ENCODE measurements around the gene FAM234A. TPM values are rescaled to one million over a fixed set of nuclear protein-coding genes. Genes with fewer than 3 reads are reported as not detected.
A peak's percentile ranks its signal among the peaks of the same experiment; 100 is the strongest.
"Not testable (repeated sequence)": the region's sequence is repeated elsewhere in the genome, so short reads cannot be mapped to it uniquely, and the experiment has no call there.

FAM234A gene
- polyA plus RNA-seq, 6 donors from 2014 or later = 19.3 to 28.7 (median 24.5) TPM

DNA sequence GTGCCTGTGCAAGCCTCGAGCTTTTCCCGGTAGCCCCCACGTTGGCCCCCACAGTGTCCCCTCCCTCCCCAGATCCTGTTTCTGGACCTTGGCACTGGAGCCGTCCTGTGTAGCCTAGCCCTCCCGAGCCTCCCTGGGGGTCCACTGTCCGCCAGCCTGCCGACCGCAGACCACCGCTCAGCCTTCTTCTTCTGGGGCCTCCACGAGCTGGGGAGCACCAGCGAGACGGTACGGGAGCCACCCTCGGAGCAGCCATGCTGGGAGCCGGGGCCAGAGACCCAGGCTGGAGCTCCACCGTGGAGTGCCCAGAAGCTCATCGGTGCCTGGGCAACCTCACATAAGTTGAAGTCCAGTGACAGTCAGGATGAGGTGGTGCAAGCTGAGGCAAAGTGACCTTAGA, 29.3 kb downstream of the FAM234A start:
- ATAC-seq (ENCODE audit: low read depth in 2 of 2) (no peak), DNase-seq (no peak)
- H3K36me3 Mint-ChIP-seq = peaks cover 0 to 17% of the 10 kb centered on the region in 2 donors

DNA sequence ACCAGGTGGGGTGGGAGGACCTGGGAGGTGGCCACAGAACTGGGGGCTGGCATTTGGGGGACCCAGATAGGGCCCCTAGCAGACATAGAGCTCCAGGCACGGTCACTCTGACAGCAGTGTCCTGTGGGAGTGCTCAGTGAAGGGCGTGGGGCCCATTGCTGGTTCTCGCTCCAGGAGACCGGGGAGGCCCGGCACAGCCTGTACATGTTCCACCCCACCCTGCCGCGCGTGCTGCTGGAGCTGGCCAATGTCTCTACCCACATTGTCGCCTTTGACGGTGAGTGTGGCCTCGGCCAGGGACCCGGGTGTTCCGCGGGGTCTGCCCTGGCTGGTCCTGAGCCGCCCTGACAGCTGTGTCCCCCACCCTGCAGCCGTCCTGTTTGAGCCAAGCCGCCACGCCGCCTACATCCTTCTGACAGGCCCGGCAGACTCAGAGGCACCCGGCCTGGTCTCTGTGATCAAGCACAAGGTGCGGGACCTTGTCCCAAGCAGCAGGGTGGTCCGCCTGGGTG, 29.9 kb downstream of the FAM234A start:
- DNase-seq = no peak
- Mint-ChIP-seq H3K36me3 (peaks cover 0 to 17% of the 10 kb centered on the region in 2 donors), H3K27ac (no peak overlapping the region), H3K9me3 (no peaks in the 10 kb centered on the region), H3K4me1 (peaks cover 0 to 9% (median 4%) of the 10 kb centered on the region in 3 donors), H3K27me3 (no peaks in the 10 kb centered on the region), H3K4me3 (no peak overlapping the region)
- no peak for ATAC-seq (ENCODE audit: low read depth in 2 of 2)

More for the DNA sequence above, 29.3 kb downstream of the FAM234A start:
- Mint-ChIP-seq H3K27me3 (no peaks in the 10 kb centered on the region), H3K27ac (no peak overlapping the region), H3K9me3 (no peaks in the 10 kb centered on the region), H3K4me3 (no peak overlapping the region), H3K4me1 (peaks cover 0 to 9% (median 4%) of the 10 kb centered on the region in 3 donors)

DNA sequence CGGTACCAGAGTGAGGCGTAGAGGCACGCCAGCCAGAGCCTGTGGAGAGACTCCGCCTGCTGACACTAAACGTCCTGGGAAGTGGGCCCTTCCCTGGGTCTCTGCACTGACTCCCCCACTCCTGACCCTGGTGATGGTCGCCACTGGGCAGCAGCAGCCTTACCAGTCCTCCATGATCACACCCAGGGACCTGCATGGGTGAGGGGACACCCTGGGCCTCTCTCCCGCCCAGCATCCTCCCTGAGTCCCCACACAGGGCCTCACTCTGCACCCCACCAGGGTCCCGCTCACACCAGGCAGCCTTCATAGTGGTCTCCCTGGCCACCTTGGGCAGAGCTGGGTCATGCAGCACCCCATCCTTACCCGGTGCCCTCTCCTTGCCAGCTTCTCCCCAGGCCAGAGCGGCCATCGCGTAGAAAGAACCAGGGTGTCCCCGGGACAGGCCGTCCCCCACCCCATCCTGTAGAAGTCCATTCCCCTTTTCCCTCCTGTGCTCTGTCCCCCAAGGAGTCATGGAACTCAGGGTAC, 30.4 kb downstream of the FAM234A start:
- ATAC-seq (ENCODE audit: low read depth in 2 of 2) (no peak), DNase-seq (no peak)
- Mint-ChIP-seq H3K27me3 (no peaks in the 10 kb centered on the region), H3K9me3 (no peaks in the 10 kb centered on the region), H3K4me1 (peaks cover 0 to 9% (median 4%) of the 10 kb centered on the region in 3 donors), H3K36me3 (peaks cover 0 to 17% of the 10 kb centered on the region in 2 donors), H3K4me3 (no peak overlapping the region), H3K27ac (no peak overlapping the region)

DNA sequence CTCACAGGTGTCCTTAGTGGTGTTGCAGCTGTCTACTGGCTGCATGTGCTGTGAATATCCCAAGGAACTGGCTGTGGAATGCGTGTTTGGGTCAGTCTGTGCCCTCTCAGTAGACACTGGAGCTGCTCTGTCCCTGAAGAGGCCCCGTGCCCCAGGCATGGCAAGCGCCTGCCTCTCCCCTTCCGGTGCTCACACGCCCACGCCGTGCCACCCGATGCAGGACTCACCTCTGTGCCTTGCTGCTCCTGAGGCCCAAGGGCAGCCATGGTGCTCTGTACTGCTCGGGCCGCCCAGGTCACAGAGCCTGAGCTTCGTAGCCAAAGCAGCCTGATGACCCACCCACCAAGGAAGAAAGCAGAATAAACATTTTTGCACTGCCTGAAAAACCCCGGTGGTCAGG, 31.1 kb downstream of the FAM234A start:
- Mint-ChIP-seq H3K4me1 (peaks cover 0 to 9% (median 4%) of the 10 kb centered on the region in 3 donors), H3K4me3 (no peak overlapping the region), H3K27ac (no peak overlapping the region), H3K36me3 (peaks cover 0 to 13% of the 10 kb centered on the region in 2 donors), H3K9me3 (no peaks in the 10 kb centered on the region), H3K27me3 (no peaks in the 10 kb centered on the region)
- DNase-seq = no peak
- ATAC-seq (ENCODE audit: low read depth in 2 of 2) = no peak

DNA sequence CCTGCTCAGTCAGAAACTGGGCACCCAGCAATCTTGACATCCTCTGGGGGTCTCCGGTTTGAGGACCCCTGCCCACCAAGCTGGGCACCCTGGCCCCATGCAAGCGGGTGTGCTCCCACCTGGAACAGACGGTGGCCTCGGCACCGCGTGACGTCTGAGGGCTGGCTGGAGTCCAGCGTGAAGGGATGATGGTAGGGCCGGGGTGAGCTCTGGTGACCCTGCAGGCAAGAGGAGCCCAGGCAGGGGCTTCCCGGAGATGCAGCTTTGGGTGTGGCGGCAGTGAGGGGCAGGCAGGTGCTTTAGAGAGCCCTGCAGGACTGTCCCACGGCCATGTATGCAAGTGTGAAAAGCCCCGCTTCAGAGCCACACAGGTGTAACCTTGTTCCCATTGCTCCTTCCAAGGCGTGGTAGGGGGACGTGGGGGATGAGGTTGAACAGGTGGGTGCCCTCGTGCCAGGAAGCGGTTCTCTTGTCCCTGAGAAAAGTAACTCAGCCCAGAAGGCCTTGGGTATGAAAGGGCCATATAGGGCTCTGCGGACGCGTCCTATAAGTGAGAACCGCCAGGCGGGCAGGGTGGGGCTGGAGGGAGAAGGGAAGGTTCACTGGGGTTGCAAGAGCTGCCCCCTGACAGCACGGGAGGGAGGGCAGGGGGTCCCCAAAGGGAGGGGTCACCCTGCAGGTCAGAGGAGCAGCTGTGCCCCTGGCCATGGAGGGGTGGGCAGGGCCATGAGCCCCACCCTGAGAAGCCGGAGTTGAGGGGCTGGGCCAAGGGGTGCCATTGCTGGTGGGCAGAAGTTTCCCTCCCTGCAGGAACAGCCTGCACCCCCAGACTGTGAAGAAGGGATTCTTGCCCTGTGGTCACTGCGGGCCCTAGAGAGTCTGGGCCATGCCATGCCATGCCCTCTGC, 31.9 kb downstream of the FAM234A start:
- Mint-ChIP-seq H3K9me3 (no peaks in the 10 kb centered on the region), H3K36me3 (peaks cover 0 to 11% of the 10 kb centered on the region in 2 donors), H3K27ac (no peak overlapping the region), H3K4me1 (peaks cover 0 to 9% (median 4%) of the 10 kb centered on the region in 3 donors), H3K4me3 (no peak overlapping the region), H3K27me3 (no peaks in the 10 kb centered on the region)
- DNase-seq (no peak), ATAC-seq (ENCODE audit: low read depth in 2 of 2) (no peak)

DNA sequence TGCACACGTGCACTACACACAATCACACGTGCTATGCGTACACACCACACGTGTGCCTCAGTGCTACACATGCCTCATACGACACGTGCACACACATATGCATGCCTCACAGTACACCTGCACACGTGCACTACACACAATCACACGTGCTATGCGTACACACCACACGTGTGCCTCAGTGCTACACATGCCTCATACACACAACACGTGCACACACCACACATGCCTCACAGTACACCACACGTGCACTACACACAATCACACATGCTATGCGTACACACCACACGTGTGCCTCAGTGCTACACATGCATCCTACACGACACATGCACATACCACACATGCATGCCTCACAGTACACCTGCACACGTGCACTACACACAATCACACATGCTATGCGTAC, 32.9 kb downstream of the FAM234A start:
- not testable (repeated sequence) for H3K36me3 Mint-ChIP-seq; ATAC-seq (ENCODE audit: low read depth in 2 of 2); H3K4me1 Mint-ChIP-seq; DNase-seq; H3K9me3 Mint-ChIP-seq; H3K27me3 Mint-ChIP-seq; H3K4me3 Mint-ChIP-seq
- H3K27ac Mint-ChIP-seq = peak overlapping the region in 1 of 6 donors; percentile 56

DNA sequence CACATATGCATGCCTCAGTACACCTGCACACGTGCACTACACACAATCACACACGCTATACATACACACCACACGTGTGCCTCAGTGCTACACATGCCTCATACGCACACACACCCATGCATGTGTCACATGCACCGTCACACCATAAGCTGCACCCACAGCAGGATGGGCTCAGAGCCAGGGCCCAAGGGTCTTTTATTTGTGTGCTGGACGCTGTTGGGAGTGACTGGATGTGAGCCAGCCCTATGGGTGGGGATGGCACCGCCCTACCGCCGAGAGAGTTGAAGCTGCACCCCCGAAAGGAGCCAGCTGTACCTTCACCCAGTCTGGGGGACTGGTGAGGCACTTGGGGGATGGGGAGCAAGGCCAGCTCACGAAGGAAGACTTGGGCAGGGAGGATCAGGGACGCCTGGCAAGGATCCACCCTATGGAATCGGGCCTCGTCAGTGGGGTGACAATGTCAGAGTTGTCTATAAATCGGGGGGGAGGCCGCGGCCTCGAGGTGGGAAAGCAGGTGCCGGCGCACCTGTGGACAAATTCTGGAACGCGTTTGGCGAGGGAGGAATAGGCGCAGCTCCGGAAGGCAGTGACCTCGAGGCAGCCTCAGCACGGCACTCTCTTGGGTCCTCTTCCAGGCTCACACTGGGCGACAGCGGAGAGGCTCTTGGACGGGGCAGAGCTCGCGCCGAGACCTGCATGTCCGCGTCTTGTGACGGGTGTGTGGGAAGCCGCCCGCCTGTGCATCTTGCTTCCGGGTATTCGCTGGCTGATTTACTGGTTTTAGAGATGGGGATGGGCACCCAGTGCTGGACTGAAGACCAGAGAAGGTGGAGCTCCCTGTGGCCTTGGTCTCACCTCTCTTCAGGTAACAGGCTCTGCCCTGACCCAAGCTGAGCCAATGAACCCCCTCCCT, 33.8 kb downstream of the FAM234A start:
- Mint-ChIP-seq H3K27me3 (peaks cover 0 to 5% (median 3%) of the 10 kb centered on the region in 3 donors), H3K4me3 (no peak overlapping the region), H3K9me3 (no peaks in the 10 kb centered on the region), H3K4me1 (peaks cover 0 to 9% (median 4%) of the 10 kb centered on the region in 3 donors), H3K36me3 (no peaks in the 10 kb centered on the region), H3K27ac (no peak overlapping the region)
- no peak for DNase-seq
- no peak for ATAC-seq (ENCODE audit: low read depth in 2 of 2)

DNA sequence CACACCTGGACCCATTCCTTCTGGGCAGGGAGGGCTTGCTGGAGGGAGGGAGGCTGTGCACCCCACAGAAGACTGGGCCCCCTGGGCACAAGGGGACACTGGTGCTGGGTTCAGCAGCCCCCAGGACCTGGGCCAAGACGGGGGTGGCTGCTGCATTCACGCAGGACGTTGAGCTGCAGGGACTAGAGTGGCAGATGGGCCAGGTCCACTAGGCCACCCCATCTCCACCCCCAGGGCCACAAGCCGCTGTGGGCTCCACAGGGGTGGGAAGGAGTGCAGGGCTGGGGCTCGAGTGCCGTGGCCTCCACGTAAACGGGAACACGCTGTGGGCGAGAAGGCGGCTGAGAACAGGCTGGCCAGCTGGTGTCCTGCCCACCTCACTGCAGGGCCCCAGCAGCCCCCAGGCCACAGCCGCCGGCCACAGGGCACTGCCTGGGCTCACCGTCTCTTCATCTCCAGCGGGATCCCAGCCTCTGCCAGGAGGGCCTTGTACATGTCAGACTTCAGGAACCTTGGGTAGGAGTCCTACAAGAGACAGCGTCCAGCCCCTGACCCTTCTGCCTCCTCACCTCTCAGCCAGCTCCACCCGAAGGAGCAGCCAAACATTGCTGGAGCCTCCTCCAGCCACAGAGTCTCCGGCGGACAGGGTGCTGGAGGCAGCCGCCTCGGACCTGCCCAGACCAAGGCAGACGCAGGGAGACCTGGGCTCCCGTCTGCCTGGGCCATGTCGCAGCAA, 34.6 kb downstream of the FAM234A start:
- no peak for ATAC-seq (ENCODE audit: low read depth in 2 of 2)
- DNase-seq = no peak
- Mint-ChIP-seq H3K27me3 (peaks cover 0 to 5% (median 3%) of the 10 kb centered on the region in 3 donors), H3K36me3 (no peaks in the 10 kb centered on the region), H3K9me3 (no peaks in the 10 kb centered on the region), H3K4me1 (peaks cover 0 to 9% (median 4%) of the 10 kb centered on the region in 3 donors), H3K4me3 (no peak overlapping the region), H3K27ac (no peak overlapping the region)

DNA sequence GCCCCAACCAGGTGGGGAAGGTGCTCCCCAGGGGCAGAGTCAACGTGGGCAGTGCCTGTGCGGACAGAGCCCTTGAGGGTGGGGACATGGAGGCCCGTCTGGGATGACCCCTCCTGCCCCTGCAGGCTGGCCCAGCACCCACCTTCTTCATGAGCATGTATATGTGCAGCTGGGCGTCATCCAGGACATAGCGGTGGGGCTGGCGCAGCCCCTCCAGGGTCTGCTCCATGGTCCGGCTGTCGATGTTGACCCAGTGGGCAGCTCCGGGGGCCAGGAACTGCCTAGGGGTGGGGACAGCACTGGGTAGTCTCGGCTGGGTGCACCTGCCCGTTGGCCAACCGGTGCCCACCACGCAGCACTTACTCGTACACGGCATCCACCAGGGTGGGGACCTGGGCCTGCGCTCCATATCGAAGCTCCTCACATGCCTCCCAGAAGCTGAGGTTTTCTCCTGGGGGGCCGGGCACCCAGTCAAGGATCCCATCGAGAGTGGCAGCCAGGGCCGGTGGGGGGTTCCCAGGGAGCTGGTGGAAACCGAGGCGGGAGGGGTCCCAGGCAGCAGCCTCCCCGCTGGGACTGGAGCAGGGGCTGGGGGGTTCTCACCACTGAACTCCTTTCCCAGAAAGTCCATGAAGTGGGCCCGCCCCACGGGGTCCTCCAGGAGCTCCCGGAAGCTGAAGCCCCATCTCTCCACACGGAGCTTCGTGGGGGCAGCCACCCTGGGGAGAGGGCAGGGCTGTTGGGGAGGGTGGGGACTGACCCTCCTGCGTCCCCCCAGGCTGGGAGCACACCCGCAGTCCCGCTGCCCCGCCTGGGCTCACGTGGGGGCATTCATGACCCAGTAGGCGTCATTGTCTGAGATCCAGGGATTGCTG, 36.0 kb downstream of the FAM234A start:
- Mint-ChIP-seq H3K27me3 (peaks cover 0 to 13% (median 3%) of the 10 kb centered on the region in 3 donors), H3K9me3 (no peaks in the 10 kb centered on the region), H3K36me3 (no peaks in the 10 kb centered on the region), H3K4me3 (no peak overlapping the region), H3K27ac (no peak overlapping the region), H3K4me1 (peaks cover 0 to 9% (median 4%) of the 10 kb centered on the region in 3 donors)
- DNase-seq (no peak), ATAC-seq (ENCODE audit: low read depth in 2 of 2) (no peak)

DNA sequence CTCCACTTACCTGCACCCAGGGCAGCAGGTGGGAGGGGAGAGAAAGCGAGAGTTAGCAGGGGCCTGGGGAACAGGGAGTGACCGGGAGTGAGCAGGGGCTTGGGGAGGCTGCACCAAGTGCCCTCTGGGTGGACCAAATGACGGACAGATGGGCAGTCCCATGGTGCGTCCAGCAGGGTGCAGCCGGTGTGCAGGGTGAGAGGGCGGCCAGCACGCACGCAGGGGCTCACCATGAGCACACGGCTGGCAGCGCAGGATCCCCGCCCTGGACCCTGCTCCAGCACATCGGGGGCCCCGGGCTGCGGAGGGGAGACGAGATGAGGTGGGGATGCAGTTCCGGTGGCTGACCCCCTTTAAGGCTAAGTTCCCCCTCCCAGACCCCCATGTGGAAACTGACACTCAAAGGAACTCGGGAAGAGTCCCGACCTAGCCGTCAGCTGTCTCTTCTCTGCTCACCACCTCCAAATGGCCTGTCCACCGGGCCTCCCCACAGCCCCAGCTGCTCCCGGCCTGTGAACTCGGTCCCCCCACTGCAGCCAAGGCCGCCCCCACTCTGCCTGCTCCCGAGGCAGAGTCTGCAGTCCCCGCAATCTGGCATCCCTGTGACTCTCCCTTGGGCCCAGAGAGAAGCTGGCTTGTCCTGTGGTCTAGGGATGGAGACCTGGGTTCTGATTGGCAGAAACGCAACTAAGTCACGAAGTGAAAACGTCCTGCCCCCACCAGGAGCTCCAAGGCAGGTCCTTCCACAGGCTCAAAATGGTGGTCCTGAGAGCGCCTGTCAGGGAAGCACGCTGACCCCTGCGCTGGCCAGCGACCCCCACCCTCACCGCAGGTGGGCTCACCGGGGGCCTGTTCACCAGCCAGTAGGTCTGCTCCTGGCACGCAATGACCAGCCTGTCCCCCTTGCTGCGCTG, 38.3 kb downstream of the FAM234A start:
- H3K27me3 Mint-ChIP-seq = peaks cover 7 to 31% (median 12%) of the 10 kb centered on the region in 3 donors
- H3K36me3 Mint-ChIP-seq = no peaks in the 10 kb centered on the region
- no peak for ATAC-seq (ENCODE audit: low read depth in 2 of 2)
- no peak overlapping the region for H3K27ac Mint-ChIP-seq
- H3K4me1 Mint-ChIP-seq = peaks cover 0 to 3% (median 0%) of the 10 kb centered on the region in 3 donors
- no peak for DNase-seq
- no peak overlapping the region for H3K4me3 Mint-ChIP-seq
- H3K9me3 Mint-ChIP-seq = no peaks in the 10 kb centered on the region

All from naive B cell (primary cell).